D721Med (cell line): ENCODE data around the gene TAS2R42.
A peak's percentile ranks its signal among the peaks of the same experiment; 100 is the strongest.

ENCODE experiments used
- DNase-seq: peaks from one replicate; pipeline ENCODE4 v3.0.0; 2011; ENCODE audit warnings: low spot score; ENCODE audit not compliant: insufficient read length
- FAIRE-seq: peaks from 2 replicates; lab custom pipeline; 2011; peaks lifted over from hg19 to GRCh38; lab: Jason Lieb, UNC
- CTCF ChIP-seq: IDR thresholded peaks from 2 replicates; pipeline ENCODE4 v1.5.1; 2012; ENCODE audit warnings: mild to moderate bottlenecking, control low read depth; ENCODE audit not compliant: insufficient read depth; ENCODE audit errors: missing control alignments

Gene TAS2R42

GRCh38 chr12:11183011-11183410, 3.7 kb downstream of the TAS2R42 start:
- no peak for TF ChIP-seq CTCF
- no peak for DNase-seq
- no peak for FAIRE-seq

DNA sequence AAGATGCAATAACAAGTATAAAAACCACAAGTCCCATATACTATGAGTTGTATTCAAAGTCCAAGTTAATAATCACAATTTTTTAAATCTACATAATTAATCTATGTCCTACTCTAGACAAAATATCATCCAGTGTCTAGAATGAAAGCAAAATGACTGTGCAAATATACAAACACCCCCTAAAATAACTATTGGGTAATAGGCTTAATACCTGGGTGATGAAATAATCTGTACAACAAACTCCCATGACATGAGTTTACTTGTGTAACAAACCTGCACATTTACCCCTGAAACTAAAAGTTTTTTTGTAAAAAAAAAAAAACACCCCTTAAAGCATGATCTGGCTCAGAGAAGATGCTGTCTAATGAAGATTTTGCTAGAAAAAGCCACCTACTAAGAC, 4.2 kb downstream of the TAS2R42 start:
- FAIRE-seq = no peak
- no peak for DNase-seq
- no peak for TF ChIP-seq CTCF

DNA sequence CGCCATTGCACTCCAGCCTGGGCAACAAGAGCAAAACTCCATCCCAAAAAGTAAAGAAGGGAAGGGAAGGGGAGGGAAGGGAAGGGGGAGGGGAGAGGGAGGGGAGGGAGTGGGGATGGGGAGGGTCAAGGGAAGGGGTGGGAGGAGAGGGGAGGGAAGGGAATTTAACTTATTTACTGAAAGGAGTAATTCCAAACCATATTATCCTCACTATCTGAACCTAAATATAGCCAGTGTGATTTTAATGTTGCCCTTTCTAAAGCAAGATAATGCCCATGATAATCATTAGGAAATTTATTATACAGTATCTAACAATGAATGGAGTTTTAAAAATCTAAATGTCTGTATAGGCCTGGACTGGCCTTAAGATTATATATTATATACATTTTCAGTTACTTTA, 8.5 kb downstream of the TAS2R42 start:
- no peak for TF ChIP-seq CTCF
- DNase-seq (no peak), FAIRE-seq (no peak)

DNA sequence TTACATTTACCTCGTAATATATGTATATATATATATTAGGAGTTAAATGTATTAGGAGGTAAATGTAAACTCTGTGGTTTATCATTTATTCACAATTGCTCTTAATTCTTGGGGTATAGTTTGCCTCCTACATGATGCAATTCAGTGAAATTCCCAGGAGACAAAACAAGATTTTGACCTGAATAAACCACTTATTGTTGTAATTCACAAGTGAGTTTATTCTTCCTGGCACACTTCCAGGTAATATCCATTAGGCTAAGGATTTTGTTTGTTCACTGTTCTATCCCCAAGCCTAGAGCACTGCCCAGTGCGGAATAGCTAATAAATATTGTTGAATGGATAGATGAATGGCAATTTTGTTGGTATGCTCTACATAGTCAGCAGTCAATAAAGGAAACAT, 12.7 kb downstream of the TAS2R42 start:
- no peak for TF ChIP-seq CTCF
- FAIRE-seq = peak; percentile 48
- DNase-seq = no peak

DNA sequence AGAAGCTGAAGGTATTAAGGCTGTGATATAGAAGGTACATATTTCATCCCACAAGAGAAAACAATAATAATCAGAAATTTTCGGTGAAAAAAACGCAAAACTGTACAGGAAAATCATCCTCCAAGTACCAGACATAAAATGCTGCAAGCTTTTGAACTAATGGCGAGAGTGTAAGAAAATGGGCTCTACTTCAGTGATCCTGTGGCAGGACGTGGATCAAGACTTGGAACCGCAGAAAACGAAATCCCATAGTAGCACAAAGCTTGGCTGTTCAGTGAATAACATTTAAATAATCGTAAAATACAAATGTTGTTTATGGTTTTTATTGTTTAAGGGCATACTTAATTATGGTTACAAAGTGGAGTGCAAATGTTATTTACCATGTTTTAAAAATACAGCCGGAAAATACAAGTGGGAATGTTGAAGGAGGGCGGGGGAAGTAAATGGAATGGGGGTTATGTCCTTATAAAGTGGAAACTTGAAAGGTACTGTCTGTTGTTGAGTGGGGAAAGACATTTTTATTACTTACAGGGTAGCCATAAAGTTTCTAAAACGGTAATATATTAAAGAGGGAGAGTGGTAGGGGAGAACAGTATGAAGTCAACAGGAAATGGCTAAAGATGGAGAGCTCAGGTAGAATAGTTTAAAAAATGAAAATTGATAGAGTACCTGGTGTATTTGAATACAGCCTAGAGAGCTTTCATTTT, 14.6 kb downstream of the TAS2R42 start:
- DNase-seq (no peak), FAIRE-seq (no peak)

DNA sequence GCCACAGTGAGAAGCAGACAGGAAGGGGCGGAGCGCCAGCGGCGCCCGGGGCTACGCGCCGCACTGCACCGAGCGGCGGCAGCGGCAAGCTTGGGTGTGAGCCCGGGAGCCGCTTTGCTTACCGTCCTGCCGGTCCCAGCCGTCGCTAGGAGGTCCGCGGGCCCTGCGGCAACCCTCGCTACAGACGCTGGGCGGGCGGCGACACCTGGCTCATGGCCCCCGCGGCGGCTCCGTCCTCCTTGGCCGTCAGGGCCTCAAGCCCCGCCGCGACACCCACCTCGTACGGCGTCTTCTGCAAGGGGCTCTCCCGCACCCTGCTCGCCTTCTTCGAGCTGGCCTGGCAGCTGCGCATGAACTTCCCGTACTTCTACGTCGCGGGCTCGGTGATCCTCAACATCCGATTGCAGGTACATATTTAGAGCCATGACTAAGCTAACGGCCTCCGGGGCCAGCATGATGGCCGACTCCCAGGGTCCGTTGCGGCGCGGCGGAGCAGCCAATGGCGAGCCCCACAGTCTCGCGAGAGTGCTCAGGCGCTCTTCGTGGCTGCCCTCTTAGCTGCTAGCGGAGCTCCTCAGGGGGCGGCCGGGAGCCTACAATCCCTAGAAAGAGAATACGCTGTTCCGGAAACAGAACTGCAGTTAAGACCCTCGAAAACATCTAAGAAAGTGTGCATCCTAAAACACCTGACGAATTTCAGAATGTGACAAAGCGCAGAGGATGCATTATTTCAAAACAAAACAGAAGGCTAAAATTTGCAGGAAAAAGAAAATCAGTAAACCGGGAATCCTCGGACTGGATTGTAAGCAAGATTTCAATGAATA, 15.4 kb downstream of the TAS2R42 start, which contains the start of gene SMIM10L1:
Gene SMIM10L1 (plus strand): TSS at position 50 of the 824 bp plus-strand sequence. CDS start 163 bp downstream, at position 213.
- FAIRE-seq = no peak
- no peak for TF ChIP-seq CTCF
- peak; percentile 21 for DNase-seq

More for the DNA sequence above, 14.6 kb downstream of the TAS2R42 start:
- no peak for TF ChIP-seq CTCF

- FAIRE-seq (peak; percentile 51), DNase-seq (no peak)
- no peak for TF ChIP-seq CTCF
Measured at GRCh38 chr12:11170810-11171144, 16.0 kb downstream of the TAS2R42 start.
